GM21619 (cell line): ENCODE measurements around the gene SRRM4.

Source experiments
- ATAC-seq: cut with Tn5 transposase; IDR thresholded peaks from one replicate; pipeline ENCODE4 v1.9.1; 2021; ENCODE audit not compliant: unreplicated experiment

Gene SRRM4

DNA sequence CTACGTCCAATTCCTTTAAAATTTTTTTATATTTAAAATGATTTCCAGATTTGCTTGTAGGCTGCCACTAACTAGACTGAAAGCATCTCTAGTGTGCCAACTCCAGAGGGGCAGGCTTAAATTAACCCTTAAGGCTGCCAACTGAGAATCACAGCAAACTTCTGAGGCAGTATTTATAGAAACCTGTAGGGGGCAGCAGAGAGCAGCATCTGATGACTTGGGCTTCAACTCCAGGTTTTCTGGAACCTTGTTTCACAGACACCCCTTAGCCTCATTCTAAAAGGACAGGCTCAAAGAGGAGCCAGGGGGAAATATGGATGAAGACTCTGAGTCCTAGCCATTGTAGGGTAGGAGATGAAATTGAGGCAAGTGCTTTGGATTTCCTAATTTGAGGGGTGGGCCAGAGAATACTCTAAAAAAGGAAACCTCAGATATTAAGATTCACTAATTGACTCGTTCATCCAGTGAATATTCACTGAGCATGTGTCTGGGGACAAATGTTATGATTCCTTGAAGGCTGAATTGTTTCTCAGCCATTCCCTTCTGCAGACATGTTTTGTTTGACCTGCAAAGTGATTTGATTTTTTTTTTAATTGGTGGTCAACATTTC is 134.1 kb downstream of the SRRM4 start:
- ATAC-seq, result no peak

DNA sequence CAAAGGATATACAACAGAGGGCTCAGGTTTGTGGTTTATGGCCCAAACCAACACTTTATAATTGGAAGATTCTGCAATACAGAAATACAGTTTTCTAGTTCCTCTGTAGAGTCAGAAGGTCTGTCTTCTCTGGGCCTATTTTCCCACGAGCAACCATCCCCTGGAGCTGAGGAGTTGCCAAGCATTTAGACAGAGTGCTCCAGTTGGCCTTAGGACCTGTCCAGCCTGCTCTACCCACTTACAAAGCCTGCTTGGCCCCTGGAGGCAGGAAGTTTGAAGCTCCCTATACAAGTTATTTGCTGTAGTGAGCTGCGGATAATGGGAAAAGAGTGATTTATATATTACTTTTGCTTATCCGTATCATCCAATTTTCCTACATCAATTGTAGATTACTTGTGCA is 136.6 kb downstream of the SRRM4 start:
- no peak for ATAC-seq

GRCh38 chr12:119118625-119119024 is 137.3 kb downstream of the SRRM4 start:
- no peak for ATAC-seq

DNA sequence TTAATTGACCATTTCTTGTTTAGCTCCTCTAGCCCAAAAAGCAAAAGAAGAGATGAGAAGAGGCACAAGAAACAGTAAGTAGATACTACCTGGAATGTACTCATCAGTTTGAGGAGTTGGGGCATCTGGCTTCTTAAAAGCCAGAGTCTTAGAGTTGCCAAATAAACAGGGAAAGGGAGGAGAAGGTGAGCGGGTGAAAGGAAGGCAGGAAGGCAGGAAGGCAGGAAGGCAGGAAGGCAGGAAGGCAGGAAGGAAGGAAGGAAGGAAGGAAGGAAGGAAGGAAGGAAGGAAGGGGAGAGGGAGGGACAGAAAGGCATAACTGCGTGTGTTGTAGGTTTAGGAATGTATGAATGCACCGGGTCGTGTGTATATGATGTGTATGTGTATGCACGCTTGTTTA is 140.7 kb downstream of the SRRM4 start:
- ATAC-seq, result no peak

GRCh38 chr12:119122751-119123150 is 141.4 kb downstream of the SRRM4 start:
- no peak for ATAC-seq

GRCh38 chr12:119128527-119128926 is 147.2 kb downstream of the SRRM4 start:
- ATAC-seq, result no peak

- ATAC-seq, result no peak
Observed at GRCh38 chr12:119129827-119130434, 148.6 kb downstream of the SRRM4 start.

DNA sequence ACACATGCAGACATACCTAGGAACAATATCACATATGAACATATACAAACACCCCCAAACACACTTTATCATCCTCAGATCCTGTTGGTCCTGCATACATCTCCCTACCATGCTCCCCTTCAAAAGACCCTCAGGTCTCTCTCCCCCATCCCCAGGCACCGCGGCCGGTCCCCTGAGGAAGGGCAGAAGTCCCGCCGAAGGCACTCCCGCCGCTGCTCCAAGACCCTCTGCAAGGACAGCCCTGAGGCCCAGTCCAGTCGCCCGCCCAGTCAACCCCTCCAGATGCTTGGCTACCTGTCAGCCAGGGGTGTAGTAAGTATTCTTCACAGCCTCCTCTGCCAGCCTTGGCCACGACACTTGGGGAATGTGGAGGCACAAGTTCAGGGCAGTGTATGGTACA is 149.2 kb downstream of the SRRM4 start:
- no peak for ATAC-seq

- no peak for ATAC-seq
Observed at GRCh38 chr12:119134284-119135072, 153.1 kb downstream of the SRRM4 start.

GRCh38 chr12:119136811-119137410 is 155.6 kb downstream of the SRRM4 start:
- ATAC-seq, result no peak

GRCh38 chr12:119139448-119139847 is 158.1 kb downstream of the SRRM4 start:
- ATAC-seq, result no peak

DNA sequence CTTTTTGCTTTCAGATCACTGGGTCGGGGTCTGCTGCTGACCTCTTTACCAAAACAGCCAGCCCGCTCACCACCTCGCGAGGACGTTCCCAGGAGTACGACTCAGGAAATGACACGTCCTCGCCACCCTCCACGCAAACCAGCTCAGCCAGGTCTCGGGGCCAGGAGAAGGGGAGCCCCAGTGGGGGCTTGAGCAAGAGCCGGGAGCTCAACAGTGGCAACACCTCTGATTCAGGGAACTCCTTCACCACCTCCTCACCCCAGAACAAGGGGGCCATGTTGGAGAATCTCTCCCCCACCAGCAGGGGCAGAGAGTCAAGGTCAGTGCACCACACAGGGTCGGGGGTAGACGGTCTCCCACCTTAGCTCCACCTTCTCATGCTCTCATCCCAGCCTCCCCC is 164.0 kb downstream of the SRRM4 start:
- ATAC-seq, result no peak

- no peak for ATAC-seq
Observed at GRCh38 chr12:119147847-119148448, 166.6 kb downstream of the SRRM4 start.

- ATAC-seq, result no peak
Observed at GRCh38 chr12:119149270-119149669, 167.9 kb downstream of the SRRM4 start.

DNA sequence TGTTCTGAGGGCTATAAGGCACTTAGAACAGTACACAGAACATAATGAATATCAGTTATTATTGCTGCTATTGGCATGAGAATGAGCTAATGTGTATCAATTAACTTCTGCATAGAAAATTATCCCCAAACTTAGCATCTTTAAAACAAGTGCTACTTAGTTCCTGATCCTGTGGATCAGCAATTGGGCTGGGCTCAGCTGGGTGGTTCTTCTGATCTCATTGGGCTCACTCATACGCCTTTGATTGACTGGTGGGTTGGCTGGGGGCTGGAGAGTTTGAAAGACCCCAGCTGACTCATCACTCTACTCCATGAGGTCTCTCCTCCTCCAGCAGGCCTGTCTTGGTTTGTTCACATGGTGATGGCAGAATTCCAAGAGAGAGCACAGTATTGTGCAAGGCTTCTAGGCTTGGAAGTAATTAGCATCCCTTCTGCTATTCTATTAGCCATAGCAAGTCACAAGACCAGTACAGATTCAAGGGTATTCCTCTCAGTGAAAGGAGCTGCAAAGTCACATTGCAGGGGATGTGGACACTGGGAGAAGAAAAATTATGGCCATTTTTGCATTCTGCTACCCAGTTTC is 170.2 kb downstream of the SRRM4 start:
- ATAC-seq, result no peak

- ATAC-seq, result no peak
Observed at GRCh38 chr12:119153477-119154434, 172.4 kb downstream of the SRRM4 start.

- no peak for ATAC-seq
Observed at GRCh38 chr12:119154435-119154818, 173.1 kb downstream of the SRRM4 start.

DNA sequence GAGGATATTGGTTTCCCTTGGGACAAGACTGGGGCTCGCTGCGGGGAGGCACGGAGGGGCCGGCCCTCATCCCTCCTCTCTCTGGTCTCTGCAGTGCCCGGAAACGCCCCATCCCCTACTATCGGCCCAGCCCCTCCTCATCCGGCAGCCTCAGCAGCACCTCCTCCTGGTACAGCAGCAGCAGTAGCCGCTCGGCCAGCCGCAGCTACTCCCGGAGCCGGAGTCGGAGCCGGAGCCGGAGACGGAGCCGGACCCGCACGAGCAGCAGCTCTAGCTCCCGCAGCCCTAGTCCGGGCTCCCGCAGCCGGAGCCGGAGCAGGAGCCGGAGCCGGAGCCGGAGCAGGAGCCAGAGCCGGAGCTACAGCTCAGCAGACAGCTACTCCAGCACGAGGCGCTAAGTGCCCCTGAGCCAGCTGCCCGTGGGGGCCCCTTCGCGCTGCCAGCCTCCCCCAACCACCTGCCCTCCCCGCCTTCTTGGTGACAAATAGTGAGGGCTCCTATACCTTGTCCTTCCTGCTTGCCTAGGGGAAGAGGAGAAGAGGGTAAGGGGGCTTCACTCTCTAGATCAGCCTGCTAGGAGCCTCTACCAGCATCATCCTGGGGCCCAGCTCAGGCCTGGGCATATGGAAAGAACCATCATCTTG is 175.2 kb downstream of the SRRM4 start:
- no peak for ATAC-seq

GRCh38 chr12:119157528-119157927 is 176.2 kb downstream of the SRRM4 start:
- no peak for ATAC-seq

GRCh38 chr12:119157978-119158377 is 176.6 kb downstream of the SRRM4 start:
- ATAC-seq, result no peak
